Measurements from ENCODE around the gene ARL6IP4. TPM values are rescaled to one million over a fixed set of nuclear protein-coding genes. Genes with fewer than 3 reads are reported as not detected.

The ARL6IP4 gene
- total RNA-seq, 1 experiment from 2014 or later: 133 TPM

- Mint-ChIP-seq H3K4me3 (no peak overlapping the region), H3K36me3 (no peaks in the 10 kb centered on the region), H3K27ac (no peak overlapping the region), H3K4me1 (no peaks in the 10 kb centered on the region), H3K27me3 (ENCODE audit: low read depth) (no peaks in the 10 kb centered on the region), H3K9me3 (no peaks in the 10 kb centered on the region)
- no peak for DNase-seq (ENCODE audit: low spot score)
- no peak for ATAC-seq
- CTCF ChIA-PET: interaction anchor here (1.7 to 7.1 kb wide), 2 partner anchors 88 to 94 kb away, joined by 5 to 67 read pairs; no protein-coding TSS in a partner anchor
- POLR2A ChIA-PET: no interaction called here
- TF ChIP-seq, protein P1, sequence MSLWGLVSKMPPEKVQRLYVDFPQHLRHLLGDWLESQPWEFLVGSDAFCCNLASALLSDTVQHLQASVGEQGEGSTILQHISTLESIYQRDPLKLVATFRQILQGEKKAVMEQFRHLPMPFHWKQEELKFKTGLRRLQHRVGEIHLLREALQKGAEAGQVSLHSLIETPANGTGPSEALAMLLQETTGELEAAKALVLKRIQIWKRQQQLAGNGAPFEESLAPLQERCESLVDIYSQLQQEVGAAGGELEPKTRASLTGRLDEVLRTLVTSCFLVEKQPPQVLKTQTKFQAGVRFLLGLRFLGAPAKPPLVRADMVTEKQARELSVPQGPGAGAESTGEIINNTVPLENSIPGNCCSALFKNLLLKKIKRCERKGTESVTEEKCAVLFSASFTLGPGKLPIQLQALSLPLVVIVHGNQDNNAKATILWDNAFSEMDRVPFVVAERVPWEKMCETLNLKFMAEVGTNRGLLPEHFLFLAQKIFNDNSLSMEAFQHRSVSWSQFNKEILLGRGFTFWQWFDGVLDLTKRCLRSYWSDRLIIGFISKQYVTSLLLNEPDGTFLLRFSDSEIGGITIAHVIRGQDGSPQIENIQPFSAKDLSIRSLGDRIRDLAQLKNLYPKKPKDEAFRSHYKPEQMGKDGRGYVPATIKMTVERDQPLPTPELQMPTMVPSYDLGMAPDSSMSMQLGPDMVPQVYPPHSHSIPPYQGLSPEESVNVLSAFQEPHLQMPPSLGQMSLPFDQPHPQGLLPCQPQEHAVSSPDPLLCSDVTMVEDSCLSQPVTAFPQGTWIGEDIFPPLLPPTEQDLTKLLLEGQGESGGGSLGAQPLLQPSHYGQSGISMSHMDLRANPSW (CRISPR knock-in tag; conservative IDR thresholded peaks at IDR 0.05; ENCODE audit: low read depth): no peak
- TF ChIP-seq, protein P2, sequence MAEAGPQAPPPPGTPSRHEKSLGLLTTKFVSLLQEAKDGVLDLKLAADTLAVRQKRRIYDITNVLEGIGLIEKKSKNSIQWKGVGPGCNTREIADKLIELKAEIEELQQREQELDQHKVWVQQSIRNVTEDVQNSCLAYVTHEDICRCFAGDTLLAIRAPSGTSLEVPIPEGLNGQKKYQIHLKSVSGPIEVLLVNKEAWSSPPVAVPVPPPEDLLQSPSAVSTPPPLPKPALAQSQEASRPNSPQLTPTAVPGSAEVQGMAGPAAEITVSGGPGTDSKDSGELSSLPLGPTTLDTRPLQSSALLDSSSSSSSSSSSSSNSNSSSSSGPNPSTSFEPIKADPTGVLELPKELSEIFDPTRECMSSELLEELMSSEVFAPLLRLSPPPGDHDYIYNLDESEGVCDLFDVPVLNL (CRISPR knock-in tag; IDR thresholded peaks at IDR 0.05; ENCODE audit: borderline replicate concordance, low read depth): no peak
- TF ChIP-seq MXD4 (CRISPR knock-in tag; IDR thresholded peaks at IDR 0.05; ENCODE audit: borderline replicate concordance) (no peak), CREB1 (CRISPR knock-in tag; IDR thresholded peaks at IDR 0.05) (no peak), ZNF219 (CRISPR knock-in tag; IDR thresholded peaks at IDR 0.05; ENCODE audit: borderline replicate concordance) (no peak), TP53 (CRISPR knock-in tag; IDR thresholded peaks at IDR 0.05) (no peak), PREB (CRISPR knock-in tag; IDR thresholded peaks at IDR 0.05; ENCODE audit: borderline replicate concordance) (no peak), ZNF416 (CRISPR knock-in tag; IDR thresholded peaks at IDR 0.05) (no peak), ZNF138 (CRISPR knock-in tag; conservative IDR thresholded peaks at IDR 0.05) (no peak)
- TF ChIP-seq, protein P3, sequence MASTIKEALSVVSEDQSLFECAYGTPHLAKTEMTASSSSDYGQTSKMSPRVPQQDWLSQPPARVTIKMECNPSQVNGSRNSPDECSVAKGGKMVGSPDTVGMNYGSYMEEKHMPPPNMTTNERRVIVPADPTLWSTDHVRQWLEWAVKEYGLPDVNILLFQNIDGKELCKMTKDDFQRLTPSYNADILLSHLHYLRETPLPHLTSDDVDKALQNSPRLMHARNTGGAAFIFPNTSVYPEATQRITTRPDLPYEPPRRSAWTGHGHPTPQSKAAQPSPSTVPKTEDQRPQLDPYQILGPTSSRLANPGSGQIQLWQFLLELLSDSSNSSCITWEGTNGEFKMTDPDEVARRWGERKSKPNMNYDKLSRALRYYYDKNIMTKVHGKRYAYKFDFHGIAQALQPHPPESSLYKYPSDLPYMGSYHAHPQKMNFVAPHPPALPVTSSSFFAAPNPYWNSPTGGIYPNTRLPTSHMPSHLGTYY (CRISPR knock-in tag; IDR thresholded peaks at IDR 0.05): no peak
- TF ChIP-seq, protein P4, sequence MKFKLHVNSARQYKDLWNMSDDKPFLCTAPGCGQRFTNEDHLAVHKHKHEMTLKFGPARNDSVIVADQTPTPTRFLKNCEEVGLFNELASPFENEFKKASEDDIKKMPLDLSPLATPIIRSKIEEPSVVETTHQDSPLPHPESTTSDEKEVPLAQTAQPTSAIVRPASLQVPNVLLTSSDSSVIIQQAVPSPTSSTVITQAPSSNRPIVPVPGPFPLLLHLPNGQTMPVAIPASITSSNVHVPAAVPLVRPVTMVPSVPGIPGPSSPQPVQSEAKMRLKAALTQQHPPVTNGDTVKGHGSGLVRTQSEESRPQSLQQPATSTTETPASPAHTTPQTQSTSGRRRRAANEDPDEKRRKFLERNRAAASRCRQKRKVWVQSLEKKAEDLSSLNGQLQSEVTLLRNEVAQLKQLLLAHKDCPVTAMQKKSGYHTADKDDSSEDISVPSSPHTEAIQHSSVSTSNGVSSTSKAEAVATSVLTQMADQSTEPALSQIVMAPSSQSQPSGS (CRISPR knock-in tag; IDR thresholded peaks at IDR 0.05; ENCODE audit: borderline replicate concordance, low read depth): no peak
- TF ChIP-seq, protein P5, sequence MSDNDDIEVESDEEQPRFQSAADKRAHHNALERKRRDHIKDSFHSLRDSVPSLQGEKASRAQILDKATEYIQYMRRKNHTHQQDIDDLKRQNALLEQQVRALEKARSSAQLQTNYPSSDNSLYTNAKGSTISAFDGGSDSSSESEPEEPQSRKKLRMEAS (CRISPR knock-in tag; IDR thresholded peaks at IDR 0.05): no peak
Measured at GRCh38 chr12:122956035-122956434, 24.4 kb upstream of the ARL6IP4 start.

GRCh38 chr12:122958198-122958888 is 22.1 kb upstream of the ARL6IP4 start:
- DNase-seq (ENCODE audit: low spot score) (no peak), ATAC-seq (no peak)
- H3K4me1 Mint-ChIP-seq: no peaks in the 10 kb centered on the region
- H3K9me3 Mint-ChIP-seq: no peaks in the 10 kb centered on the region
- H3K4me3 Mint-ChIP-seq: no peak overlapping the region
- no peak for TF ChIP-seq ZBTB43 (CRISPR knock-in tag; IDR thresholded peaks at IDR 0.05)
- no peak for TF ChIP-seq TEAD4 (CRISPR knock-in tag; IDR thresholded peaks at IDR 0.05)
- no peak for TF ChIP-seq PREB (CRISPR knock-in tag; IDR thresholded peaks at IDR 0.05; ENCODE audit: borderline replicate concordance)
- no peak for TF ChIP-seq NR1H2 (CRISPR knock-in tag; IDR thresholded peaks at IDR 0.05)
- no peak for TF ChIP-seq ELF4 (CRISPR knock-in tag; IDR thresholded peaks at IDR 0.05; ENCODE audit: low read depth)
- no peak for TF ChIP-seq MXD4 (CRISPR knock-in tag; IDR thresholded peaks at IDR 0.05; ENCODE audit: borderline replicate concordance)
- no peak overlapping the region for H3K27ac Mint-ChIP-seq
- ChIA-PET CTCF (no interaction called here), POLR2A (no interaction called here)
- no peaks in the 10 kb centered on the region for H3K27me3 Mint-ChIP-seq (ENCODE audit: low read depth)
- H3K36me3 Mint-ChIP-seq: no peaks in the 10 kb centered on the region

All from WTC11 (cell line).